GM18867 (cell line): ENCODE data around the gene LYPD6B.

ENCODE experiments used
- ATAC-seq: cut with Tn5 transposase; IDR thresholded peaks from one replicate; pipeline ENCODE4 v1.9.1; 2021; ENCODE audit warnings: mild to moderate bottlenecking, moderate library complexity; ENCODE audit not compliant: unreplicated experiment

Gene LYPD6B

GRCh38 chr2:149101818-149102217 lies 63.3 kb downstream of the LYPD6B start:
- ATAC-seq, result no peak

GRCh38 chr2:149103081-149103620 lies 64.7 kb downstream of the LYPD6B start:
- no peak for ATAC-seq

- no peak for ATAC-seq
These were observed 65.7 kb downstream of the LYPD6B start for GRCh38 chr2:149104221-149104620.

GRCh38 chr2:149112068-149112467 lies 73.6 kb downstream of the LYPD6B start:
- no peak for ATAC-seq

GRCh38 chr2:149112713-149113112 lies 74.2 kb downstream of the LYPD6B start:
- no peak for ATAC-seq

GRCh38 chr2:149115781-149116180 lies 77.3 kb downstream of the LYPD6B start:
- no peak for ATAC-seq

GRCh38 chr2:149119368-149119767 lies 80.9 kb downstream of the LYPD6B start:
- no peak for ATAC-seq

GRCh38 chr2:149122516-149122915 lies 84.0 kb downstream of the LYPD6B start:
- ATAC-seq, result no peak

GRCh38 chr2:149125031-149125725 lies 86.7 kb downstream of the LYPD6B start:
- ATAC-seq, result no peak

GRCh38 chr2:149129433-149129832 lies 90.9 kb downstream of the LYPD6B start:
- no peak for ATAC-seq

GRCh38 chr2:149132339-149132738 lies 93.8 kb downstream of the LYPD6B start:
- no peak for ATAC-seq

- ATAC-seq, result no peak
These were observed 94.4 kb downstream of the LYPD6B start for GRCh38 chr2:149132901-149133300.

- no peak for ATAC-seq
These were observed 95.9 kb downstream of the LYPD6B start for GRCh38 chr2:149134335-149134923.

GRCh38 chr2:149136111-149136510 lies 97.6 kb downstream of the LYPD6B start:
- no peak for ATAC-seq

GRCh38 chr2:149141046-149141445 lies 102.5 kb downstream of the LYPD6B start:
- no peak for ATAC-seq

GRCh38 chr2:149143734-149144133 lies 105.2 kb downstream of the LYPD6B start:
- no peak for ATAC-seq

GRCh38 chr2:149145314-149146295 lies 107.1 kb downstream of the LYPD6B start:
- peak; percentile 76 for ATAC-seq

GRCh38 chr2:149146876-149147275 lies 108.4 kb downstream of the LYPD6B start:
- no peak for ATAC-seq

- ATAC-seq, result no peak
These were observed 109.9 kb downstream of the LYPD6B start for GRCh38 chr2:149148194-149149006.

- no peak for ATAC-seq
These were observed 110.5 kb downstream of the LYPD6B start for GRCh38 chr2:149149007-149149297.
